SKM-1 treated with dmso at 0.1 percent for 144 hours (cell line): ENCODE data around the gene WIPF1.
A peak's percentile ranks its signal among the peaks of the same experiment; 100 is the strongest.
"Not testable (repeated sequence)": the region's sequence is repeated elsewhere in the genome, so short reads cannot be mapped to it uniquely, and the experiment has no call there.

ENCODE experiments used
- DNase-seq: peaks from one replicate; lab custom pipeline; 2025; ENCODE audit not compliant: unreplicated experiment; lab: John Stamatoyannopoulos, UW

WIPF1 gene

GRCh38 chr2:174572556-174572955 lies 25.0 kb downstream of the WIPF1 start:
- no peak for DNase-seq

- no peak for DNase-seq
These were observed 25.8 kb downstream of the WIPF1 start for GRCh38 chr2:174571669-174572323.

GRCh38 chr2:174570318-174570958 lies 27.2 kb downstream of the WIPF1 start:
- no peak for DNase-seq

GRCh38 chr2:174569678-174570077 lies 27.9 kb downstream of the WIPF1 start:
- no peak for DNase-seq

DNA sequence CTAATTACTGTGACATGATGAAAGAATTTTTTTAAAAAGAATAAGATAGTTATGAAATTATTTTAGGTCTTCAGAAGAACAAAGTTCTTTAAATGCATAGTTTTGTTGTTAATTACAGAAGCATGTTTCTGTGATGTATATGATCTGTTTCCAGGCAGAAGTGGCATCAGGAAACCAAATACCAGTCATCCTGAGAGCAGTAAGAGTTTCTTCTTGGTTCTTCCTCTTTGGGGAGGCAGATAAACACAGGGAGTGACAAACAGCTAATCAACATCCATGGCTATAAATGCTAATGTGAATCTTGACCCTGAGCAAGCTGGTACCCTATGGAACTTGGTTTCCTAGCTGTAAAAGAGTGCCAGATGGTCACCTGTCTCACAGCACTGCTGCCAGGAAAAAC lies 29.2 kb downstream of the WIPF1 start:
- DNase-seq = no peak

DNA sequence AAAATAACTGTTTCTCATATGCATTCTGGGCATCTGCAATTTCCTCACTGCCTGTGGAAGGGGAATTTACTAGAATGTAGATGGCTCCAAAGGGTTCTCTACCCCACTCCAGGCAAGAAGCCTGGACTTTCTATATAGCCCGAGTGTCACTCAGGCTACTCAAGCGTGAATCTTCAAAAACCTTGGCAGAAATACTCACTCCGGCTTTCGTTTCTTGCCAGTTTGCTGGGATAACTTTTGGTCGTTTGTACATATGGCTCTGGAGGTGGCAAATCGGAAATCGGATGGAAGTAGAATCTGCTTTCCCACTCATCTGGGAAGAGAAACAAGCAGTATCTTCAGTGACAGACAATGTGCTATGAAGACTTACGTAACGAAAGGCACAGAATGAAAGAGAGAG lies 30.7 kb downstream of the WIPF1 start:
- no peak for DNase-seq

GRCh38 chr2:174563530-174564282 lies 33.9 kb downstream of the WIPF1 start:
- DNase-seq = no peak

DNA sequence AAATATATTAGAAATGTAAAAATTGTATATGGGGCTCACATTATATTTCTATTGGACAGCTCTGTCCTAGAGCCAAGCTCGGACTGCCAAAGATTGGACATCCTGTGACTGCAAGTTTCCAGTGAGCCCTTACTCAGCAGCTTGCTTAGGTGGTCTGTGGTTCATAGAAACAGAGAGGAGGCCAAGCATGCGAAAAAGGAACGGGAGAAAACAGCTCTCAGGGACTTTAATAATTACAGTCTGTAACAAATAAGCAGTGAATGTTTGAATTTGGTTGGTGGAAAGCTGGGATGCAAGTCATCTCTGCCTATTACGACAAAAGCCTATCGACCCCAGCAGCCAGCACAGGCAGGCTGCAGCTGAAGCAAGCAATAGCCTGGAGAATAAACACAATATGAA lies 35.6 kb downstream of the WIPF1 start:
- no peak for DNase-seq

GRCh38 chr2:174561283-174561971 lies 36.2 kb downstream of the WIPF1 start:
- no peak for DNase-seq

GRCh38 chr2:174560737-174561136 lies 36.9 kb downstream of the WIPF1 start:
- DNase-seq = no peak

- DNase-seq = no peak
These were observed 41.6 kb downstream of the WIPF1 start for GRCh38 chr2:174555998-174556397.

GRCh38 chr2:174554529-174555150 lies 43.0 kb downstream of the WIPF1 start:
- DNase-seq = no peak

- peak; percentile 72 for DNase-seq
These were observed 43.7 kb downstream of the WIPF1 start for GRCh38 chr2:174553811-174554493.

DNA sequence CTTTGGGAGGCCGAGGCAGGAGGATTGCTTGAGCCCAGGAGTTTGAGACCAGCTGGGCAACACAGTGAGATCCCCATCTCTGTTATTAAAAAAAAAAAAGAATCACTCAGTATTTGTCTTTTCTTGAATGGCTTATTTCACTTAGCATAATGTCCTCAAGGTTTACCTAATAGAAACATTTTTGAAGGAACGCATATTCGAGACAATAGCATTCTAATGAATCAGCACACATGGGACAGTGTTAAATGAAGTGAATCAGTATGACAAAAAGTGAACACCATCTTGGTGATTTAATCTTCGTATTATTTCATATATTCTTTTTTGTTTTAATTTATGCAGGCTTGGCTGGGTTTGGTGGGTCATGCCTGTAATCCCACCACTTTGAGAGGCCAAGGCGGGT lies 44.7 kb downstream of the WIPF1 start:
- no peak for DNase-seq

GRCh38 chr2:174551697-174552096 lies 45.9 kb downstream of the WIPF1 start:
- DNase-seq = no peak

DNA sequence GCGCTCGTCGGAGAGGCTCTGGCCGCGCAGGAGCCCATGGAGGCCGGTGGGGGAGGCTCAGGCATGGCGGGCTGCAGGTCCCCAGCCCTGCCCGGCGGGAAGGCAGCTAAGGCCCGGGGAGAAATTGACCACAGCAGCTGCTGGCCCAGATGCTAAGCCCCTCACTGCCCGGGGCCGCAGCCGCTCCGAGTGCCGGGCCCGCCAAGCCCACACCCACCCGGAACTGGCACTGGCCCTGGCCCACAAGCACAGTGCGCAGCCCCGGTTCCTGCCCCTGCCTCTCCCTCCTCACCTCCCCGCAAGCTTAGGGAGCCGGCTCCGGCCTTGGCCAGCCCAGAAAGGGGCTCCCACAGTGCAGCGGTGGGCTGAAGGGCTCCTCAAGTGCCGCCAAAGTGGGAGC lies 49.0 kb downstream of the WIPF1 start:
- DNase-seq = not testable (repeated sequence)

GRCh38 chr2:174548021-174548420 lies 49.6 kb downstream of the WIPF1 start:
- DNase-seq = not testable (repeated sequence)

- peak; percentile 15 for DNase-seq
These were observed 50.8 kb downstream of the WIPF1 start for GRCh38 chr2:174546519-174547506.

DNA sequence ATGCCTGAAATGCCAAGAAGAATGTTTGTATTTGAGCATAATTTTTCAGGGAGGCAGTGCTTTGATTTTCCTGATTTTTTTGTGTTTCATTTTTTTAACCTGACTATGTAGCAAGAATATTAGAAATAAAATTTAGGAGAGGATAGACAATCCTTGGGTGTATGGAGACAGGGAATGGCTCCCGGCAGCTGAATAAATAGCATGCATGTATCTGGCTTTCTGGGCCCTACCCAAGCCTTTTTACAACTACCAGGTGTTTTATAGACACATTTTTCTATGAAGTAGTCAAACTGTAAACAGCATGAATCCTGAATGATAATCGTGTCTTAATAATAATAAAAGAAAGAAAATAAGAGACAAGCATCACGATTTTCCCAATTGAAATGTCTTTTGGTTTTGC lies 52.4 kb downstream of the WIPF1 start:
- DNase-seq = no peak
